ENCODE measurements around the gene NEU2.
A peak's percentile ranks its signal among the peaks of the same experiment; 100 is the strongest.
"Not testable (repeated sequence)": the region's sequence is repeated elsewhere in the genome, so short reads cannot be mapped to it uniquely, and the experiment has no call there.

The NEU2 gene

GRCh38 chr2:233036162-233036838 is 3.8 kb downstream of the NEU2 start:
- no peak for DNase-seq

GRCh38 chr2:233037078-233037477 is 4.6 kb downstream of the NEU2 start:
- DNase-seq = no peak

GRCh38 chr2:233039212-233039845 is 6.9 kb downstream of the NEU2 start:
- DNase-seq = no peak

GRCh38 chr2:233039846-233040530 is 7.5 kb downstream of the NEU2 start:
- no peak for DNase-seq

- no peak for DNase-seq
These were observed 8.1 kb downstream of the NEU2 start for GRCh38 chr2:233040571-233040970.

- DNase-seq = no peak
These were observed 9.4 kb downstream of the NEU2 start for GRCh38 chr2:233041722-233042323.

- DNase-seq = no peak
These were observed 10.1 kb downstream of the NEU2 start for GRCh38 chr2:233042549-233042948.

GRCh38 chr2:233044974-233045605 is 12.6 kb downstream of the NEU2 start:
- DNase-seq = no peak

- no peak for DNase-seq
These were observed 14.7 kb downstream of the NEU2 start for GRCh38 chr2:233047206-233047605.

- DNase-seq = no peak
These were observed 15.2 kb downstream of the NEU2 start for GRCh38 chr2:233047667-233048066.

GRCh38 chr2:233048569-233049193 is 16.2 kb downstream of the NEU2 start:
- DNase-seq = no peak

- no peak for DNase-seq
These were observed 16.8 kb downstream of the NEU2 start for GRCh38 chr2:233049194-233049761.

GRCh38 chr2:233051241-233052149 is 19.0 kb downstream of the NEU2 start:
- no peak for DNase-seq

GRCh38 chr2:233052517-233052916 is 20.0 kb downstream of the NEU2 start:
- DNase-seq = not testable (repeated sequence)

- peak; percentile 96 for DNase-seq
These were observed 21.7 kb downstream of the NEU2 start for GRCh38 chr2:233053928-233054784.

- no peak for DNase-seq
These were observed 22.9 kb downstream of the NEU2 start for GRCh38 chr2:233055362-233055761.

GRCh38 chr2:233056961-233057605 is 24.6 kb downstream of the NEU2 start:
- no peak for DNase-seq

GRCh38 chr2:233058717-233059546 is 26.5 kb downstream of the NEU2 start:
- no peak for DNase-seq

GRCh38 chr2:233059547-233059796 is 27.0 kb downstream of the NEU2 start:
- no peak for DNase-seq

All from activated CD8-positive, alpha-beta memory T cell treated with anti-CD3 and anti-CD28 coated beads, Interleukin-2, amount 50 U/mL, for 48 hours (primary cell).